GM04504 (cell line): ENCODE measurements around the gene HOXA3.

Experiments used
- DNase-seq: peaks from one replicate; pipeline ENCODE4 v3.0.0-alpha.2; 2012; ENCODE audit warnings: low read depth

HOXA3 gene

GRCh38 chr7:27165996-27166530 is 13.7 kb upstream of the HOXA3 start:
- peak; percentile 90 for DNase-seq

DNA sequence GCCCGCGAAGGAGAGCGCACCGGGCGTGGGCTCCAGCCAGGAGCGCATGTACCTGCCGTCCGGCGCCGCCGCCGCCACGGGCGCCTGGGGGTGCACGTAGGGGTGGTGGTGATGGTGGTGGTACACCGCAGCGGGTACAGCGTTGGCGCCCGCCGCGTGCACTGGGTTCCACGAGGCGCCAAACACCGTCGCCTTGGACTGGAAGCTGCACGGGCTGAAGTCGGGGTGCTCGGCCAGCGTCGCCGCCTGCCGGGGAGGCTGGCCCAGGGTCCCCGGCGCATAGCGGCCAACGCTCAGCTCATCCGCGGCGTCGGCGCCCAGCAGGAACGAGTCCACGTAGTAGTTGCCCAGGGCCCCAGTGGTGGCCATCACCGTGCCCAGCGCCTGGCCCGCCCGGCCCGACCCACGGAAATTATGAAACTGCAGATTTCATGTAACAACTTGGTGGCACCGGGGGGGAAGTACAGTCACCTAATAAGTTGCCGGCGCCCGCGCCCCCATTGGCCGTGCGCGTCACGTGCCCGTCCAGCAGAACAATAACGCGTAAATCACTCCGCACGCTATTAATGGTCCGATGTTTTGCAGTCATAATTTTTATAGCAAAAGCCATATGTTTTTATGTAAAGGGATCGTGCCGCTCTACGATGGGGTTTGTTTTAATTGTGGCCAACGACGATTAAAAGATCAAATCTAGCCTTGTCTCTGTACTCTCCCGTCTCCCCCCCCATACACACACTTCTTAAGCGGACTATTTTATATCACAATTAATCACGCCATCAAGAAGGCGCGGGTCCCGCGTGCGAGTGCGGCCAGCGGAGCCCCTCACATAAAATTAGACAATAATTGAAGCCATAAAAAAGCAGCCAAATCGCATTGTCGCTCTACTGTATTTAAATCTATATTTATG is 13.0 kb upstream of the HOXA3 start, which contains the start of gene HOXA9:
Gene HOXA9, minus strand, starts transcription at position 449 of the 907 bp plus-strand sequence. Its CDS starts 80 bp downstream, at position 369.
- peak; percentile 95 for DNase-seq

GRCh38 chr7:27164367-27165088 is 12.1 kb upstream of the HOXA3 start:
- DNase-seq, result peak; percentile 20

DNA sequence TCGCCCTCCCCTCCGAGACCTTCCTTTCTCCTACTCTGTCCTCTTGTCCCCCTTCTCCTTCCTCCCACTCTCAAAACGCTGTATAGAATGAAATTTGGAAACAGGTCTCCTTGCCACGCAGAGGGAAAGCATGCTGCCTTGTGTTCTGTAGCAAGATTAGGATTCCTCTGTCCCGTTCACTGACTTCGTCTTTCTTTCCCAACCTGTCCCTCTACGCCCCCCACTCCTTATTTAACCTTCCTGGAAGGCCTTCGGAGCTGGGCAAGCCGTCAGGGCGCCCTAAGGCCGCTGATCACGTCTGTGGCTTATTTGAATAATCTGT is 11.6 kb upstream of the HOXA3 start:
- no peak for DNase-seq

GRCh38 chr7:27163288-27164044 is 11.1 kb upstream of the HOXA3 start:
- DNase-seq, result peak; percentile 8

- DNase-seq, result peak; percentile 10
Measured at GRCh38 chr7:27162561-27163287, 10.3 kb upstream of the HOXA3 start.

DNA sequence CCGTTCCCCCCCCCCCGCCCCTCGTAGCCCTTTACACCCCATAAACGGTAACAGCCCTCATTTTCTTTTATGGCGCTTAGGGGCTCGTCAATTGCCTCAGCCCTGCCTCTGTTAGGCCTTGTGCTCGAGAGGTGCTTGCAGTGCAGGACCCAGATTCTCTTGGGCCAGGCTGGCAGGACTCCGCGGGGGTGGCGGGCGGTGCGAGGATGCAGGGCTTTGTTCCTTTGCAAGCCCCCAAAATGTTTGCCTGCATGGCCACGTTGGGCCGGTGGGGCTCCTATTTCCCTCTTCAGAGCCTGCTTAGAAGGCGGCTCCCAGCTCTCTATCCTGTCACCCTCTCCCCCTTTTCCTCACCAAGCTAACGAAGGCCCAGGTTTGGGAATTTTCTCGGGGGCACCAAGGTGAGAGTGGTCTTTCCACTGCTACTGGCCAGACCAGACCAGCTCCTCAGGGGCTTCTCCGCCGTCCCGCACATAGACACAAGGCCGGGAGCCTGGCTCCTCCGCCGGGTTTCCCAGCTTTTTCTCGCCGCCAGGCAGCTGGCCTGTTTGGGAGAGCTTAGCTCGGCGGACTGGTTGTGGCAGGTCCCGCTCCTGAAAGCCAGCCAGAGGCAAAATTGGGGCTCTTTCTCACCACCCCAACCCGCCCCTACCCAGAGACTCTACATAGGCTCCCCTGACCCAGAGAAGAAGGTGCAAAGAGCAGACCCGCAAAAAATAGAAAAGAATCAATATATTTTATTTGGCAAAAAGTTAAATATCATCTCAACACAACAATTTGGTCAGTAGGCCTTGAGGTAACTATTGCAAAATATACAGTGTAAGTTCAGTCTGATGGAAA is 9.6 kb upstream of the HOXA3 start:
- DNase-seq, result peak; percentile 16

DNA sequence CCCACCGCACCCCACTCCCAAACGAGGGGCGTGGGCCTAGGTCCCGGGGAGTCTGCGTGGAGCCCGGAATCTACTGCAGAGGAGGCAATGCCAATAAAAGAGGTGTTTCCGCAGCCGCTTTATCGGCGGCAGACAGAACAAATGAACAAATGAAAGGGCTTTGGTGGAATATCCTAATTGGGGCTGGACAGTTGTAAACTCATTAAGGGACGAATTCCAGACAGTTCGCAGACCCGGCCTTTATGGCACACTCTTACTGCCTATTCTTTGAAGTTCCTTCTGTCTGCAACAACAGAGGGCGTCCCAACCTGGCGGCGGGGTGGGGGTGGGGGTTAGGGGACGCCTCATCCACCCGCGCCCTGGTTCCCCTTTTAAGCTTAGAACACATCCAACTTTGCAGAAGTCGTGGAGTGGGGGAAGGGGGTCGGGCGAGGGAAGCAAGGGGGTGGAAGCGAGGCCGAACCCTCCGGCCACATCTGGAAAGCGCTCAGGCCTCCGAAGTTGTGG is 8.9 kb upstream of the HOXA3 start:
- DNase-seq, result peak; percentile 18

- peak; percentile 56 for DNase-seq
Measured at GRCh38 chr7:27160546-27161213, 8.3 kb upstream of the HOXA3 start.

DNA sequence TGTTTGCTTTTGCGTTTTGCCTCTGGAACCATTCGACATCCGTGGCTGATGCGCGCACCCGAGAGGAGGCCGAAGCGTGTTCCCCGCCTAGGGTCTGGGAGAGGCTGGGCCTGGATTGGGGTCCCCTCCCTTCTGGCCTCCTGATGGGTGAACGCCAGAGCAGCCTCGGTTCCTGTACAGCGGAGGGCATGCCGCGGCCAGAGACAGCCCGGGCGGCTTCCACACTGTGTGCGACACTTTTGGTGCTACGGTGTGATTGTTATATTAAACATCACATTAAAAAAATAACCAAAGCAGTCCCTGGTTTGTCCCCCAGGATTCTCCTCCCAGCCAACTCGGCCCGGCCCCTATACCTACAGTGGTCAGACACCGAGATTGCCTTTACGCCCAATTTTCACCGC is 7.8 kb upstream of the HOXA3 start:
- no peak for DNase-seq

- no peak for DNase-seq
Measured at GRCh38 chr7:27159266-27160144, 7.1 kb upstream of the HOXA3 start.

- DNase-seq, result no peak
Measured at GRCh38 chr7:27158436-27159265, 6.3 kb upstream of the HOXA3 start.

GRCh38 chr7:27157702-27158431 is 5.5 kb upstream of the HOXA3 start:
- no peak for DNase-seq

DNA sequence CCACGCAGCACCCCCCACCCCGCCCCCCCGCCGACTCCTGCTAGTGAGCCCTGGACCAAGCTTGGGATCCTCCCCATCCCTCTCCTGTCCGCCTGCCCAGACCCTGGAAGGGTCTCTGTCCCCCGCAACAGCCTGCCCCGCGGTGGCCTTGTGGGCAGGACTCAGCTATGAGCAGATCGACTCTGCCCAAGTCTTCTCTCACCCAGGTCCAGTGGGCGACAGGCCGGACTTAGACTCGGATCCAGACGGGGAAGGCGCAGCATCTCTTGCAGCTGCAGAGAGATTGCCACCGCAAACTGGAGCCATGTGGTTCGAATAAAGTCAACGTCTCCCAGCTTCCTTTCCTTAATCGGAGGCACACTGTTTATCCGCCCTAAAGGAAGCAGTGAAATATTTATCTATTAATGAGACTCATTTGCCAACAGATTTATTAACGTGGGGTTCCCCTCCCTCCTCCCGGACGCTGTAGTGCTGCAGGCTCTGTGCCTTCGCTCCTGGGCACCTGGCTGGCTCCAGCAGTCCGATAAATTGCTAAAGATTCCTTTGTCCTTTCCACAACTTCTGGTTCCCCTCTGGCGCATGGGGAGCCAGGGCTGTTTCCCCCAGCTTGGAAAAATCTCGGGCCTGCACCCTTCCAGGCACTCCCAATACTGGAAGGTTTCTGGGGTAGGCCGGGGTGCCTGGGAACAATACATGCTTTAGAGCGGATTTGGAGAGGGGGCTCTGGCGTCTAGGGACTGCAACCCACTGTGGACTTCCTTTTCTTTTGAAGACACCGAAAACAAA is 4.7 kb upstream of the HOXA3 start:
- DNase-seq, result no peak

DNA sequence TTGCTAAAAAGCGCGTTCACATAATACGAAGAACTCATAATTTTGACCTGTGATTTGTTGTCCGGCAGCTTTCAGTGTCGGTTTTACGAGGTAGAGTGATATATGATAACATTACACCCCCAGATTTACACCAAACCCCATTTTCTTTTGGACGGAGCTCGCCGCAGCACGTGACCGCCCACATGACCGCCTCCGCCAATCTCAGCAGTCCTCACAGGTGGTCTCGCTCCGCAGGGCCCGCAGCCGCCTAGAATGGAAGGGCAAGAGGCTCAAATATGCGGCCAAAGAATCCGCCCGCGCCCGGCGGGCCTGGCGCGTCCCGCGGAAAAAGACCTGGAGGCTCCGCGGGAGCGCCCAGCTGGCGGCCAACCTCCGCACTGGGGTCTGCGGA is 4.1 kb upstream of the HOXA3 start, which contains the start of gene HOXA7:
Gene HOXA7, minus strand, starts transcription at position 168 of the 391 bp plus-strand sequence. Its CDS starts 130 bp downstream, at position 38.
- peak; percentile 30 for DNase-seq

DNA sequence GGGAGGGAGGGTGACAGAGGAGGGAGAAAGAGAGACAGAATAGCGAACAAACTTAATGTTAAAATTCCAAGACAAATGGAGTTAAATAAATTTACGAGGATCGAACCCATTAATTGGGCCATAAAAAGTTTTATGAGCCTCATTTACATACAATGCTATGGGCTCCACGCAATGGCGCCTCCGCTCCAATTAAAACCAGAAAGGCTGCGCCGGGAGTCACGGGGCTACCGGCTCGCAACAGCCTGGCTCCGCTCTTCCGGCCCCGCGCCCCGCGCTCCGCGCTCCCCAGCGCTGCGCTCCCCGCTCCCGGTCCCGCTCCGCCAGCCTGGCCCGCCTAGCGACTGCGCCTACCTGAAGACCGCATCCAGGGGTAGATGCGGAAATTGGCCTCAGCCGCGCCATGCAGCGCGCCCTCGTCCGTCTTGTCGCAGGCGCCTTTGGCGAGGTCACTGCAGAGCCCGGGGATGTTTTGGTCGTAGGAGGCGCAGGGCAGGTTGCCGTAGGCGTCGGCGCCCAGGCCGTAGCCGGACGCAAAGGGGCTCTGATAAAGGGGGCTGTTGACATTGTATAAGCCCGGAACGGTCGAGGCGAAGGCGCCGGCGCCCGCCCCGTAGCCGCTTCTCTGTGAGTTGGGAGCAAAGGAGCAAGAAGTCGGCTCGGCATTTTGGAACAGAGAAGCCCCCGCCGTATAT is 3.6 kb upstream of the HOXA3 start:
- DNase-seq, result peak; percentile 18
